ENCODE measurements around the gene SPDYE1. TPM values are rescaled to one million over a fixed set of nuclear protein-coding genes. Genes with fewer than 3 reads are reported as not detected.

The SPDYE1 gene
- total and polyA plus RNA-seq, 4 donors: 0.71 TPM; not detected in 3

DNA sequence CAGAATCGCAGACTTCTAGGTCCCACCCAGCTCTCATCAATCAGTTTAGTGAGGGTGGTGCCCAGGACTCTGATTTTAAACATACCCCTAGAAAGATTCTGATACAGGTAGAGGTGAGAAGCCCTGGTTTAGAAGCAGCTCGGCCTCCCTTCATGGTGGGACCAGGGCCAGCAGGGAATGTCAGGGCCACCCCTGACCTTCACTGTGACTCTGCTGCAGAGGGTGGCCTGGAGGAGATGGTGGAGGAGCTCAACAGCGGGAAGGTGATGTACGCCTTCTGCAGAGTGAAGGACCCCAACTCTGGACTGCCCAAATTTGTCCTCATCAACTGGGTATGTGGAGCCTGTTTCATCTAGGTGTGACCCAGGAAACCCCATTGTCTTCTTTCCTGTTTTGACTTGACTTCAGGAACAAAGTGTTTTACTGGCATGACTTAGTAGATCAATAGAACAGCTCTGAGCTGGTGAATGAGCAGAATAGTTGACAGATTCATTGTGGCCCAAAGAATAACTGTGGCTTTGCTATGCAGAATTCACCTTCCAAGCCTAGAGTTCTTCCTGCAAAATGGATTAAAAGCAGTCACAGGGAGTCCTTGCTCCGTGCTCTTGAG is 54.0 kb downstream of the SPDYE1 start (continued):
- TF ChIP-seq, protein P1, sequence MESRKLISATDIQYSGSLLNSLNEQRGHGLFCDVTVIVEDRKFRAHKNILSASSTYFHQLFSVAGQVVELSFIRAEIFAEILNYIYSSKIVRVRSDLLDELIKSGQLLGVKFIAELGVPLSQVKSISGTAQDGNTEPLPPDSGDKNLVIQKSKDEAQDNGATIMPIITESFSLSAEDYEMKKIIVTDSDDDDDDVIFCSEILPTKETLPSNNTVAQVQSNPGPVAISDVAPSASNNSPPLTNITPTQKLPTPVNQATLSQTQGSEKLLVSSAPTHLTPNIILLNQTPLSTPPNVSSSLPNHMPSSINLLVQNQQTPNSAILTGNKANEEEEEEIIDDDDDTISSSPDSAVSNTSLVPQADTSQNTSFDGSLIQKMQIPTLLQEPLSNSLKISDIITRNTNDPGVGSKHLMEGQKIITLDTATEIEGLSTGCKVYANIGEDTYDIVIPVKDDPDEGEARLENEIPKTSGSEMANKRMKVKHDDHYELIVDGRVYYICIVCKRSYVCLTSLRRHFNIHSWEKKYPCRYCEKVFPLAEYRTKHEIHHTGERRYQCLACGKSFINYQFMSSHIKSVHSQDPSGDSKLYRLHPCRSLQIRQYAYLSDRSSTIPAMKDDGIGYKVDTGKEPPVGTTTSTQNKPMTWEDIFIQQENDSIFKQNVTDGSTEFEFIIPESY (IDR thresholded peaks at IDR 0.05): no peak
- TF ChIP-seq FOXA2 (IDR thresholded peaks at IDR 0.05): no peak
- TF ChIP-seq FOXA1 (IDR thresholded peaks at IDR 0.05): no peak
- no peak for TF ChIP-seq RAD21 (IDR thresholded peaks at IDR 0.05)

DNA sequence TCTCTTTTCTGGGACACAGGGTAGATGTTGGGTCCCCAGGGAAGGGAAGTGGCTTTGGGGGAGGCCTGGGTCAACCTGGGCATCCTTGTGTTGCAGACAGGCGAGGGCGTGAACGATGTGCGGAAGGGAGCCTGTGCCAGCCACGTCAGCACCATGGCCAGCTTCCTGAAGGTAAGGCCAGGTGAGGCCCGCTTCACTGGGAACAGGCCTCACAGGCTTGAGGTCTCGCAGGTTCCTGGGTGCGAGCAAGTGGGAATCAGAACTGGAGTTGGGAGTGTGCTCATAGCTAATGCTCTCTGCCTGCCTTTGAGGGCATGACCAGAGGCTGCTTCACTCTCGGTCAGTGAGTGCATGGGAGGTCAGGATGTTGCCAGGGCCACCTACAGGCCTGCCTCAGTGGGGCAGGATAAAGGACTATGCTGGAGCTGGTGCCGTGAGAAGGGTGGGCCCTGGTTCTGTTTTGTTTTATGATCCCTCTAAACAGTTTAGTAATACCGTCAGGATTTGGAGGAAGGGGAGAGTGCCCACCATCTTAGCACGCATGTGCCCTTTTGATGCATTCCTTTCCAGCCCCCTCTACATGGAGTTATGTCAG is 55.2 kb downstream of the SPDYE1 start:
- Histone ChIP-seq H3K27ac (ENCODE audit: low read depth in 1 of 2, low read length in 2 of 2) (no peak overlapping the region), H3K36me3 (ENCODE audit: control insufficient read depth in 4 of 4, insufficient read depth in 3 of 4, low read depth in 1 of 4, low read length in 3 of 4) (peaks cover 16 to 55% (median 32%) of the 10 kb centered on the region in 4 donors), H3K9ac (ENCODE audit: low read depth in 1 of 2, low read length in 2 of 2) (no peak overlapping the region), H3K4me3 (ENCODE audit: low read depth in 1 of 3, low read length in 3 of 3) (no peak overlapping the region), H3K4me1 (ENCODE audit: control insufficient read depth in 4 of 4, insufficient read depth in 4 of 4, low read length in 3 of 4) (no peaks in the 10 kb centered on the region), H3K9me3 (ENCODE audit: control insufficient read depth in 4 of 4, low read length in 3 of 4) (no peaks in the 10 kb centered on the region), H3K27me3 (ENCODE audit: control insufficient read depth in 4 of 4, insufficient read depth in 4 of 4, low read length in 3 of 4) (no peaks in the 10 kb centered on the region)
- no peak for DNase-seq (ENCODE audit: low spot score)
- TF ChIP-seq RXRA (IDR thresholded peaks at IDR 0.05) (no peak), EGR1 (IDR thresholded peaks at IDR 0.05; ENCODE audit: low read depth in 2 of 2) (no peak), JUND (IDR thresholded peaks at IDR 0.05) (no peak), HNF4G (IDR thresholded peaks at IDR 0.05) (no peak), YY1 (IDR thresholded peaks at IDR 0.05) (no peak), RAD21 (IDR thresholded peaks at IDR 0.05) (no peak), SP1 (IDR thresholded peaks at IDR 0.05) (no peak)
- TF ChIP-seq, protein P2, sequence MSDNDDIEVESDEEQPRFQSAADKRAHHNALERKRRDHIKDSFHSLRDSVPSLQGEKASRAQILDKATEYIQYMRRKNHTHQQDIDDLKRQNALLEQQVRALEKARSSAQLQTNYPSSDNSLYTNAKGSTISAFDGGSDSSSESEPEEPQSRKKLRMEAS (IDR thresholded peaks at IDR 0.05): no peak
- TF ChIP-seq, protein P3, sequence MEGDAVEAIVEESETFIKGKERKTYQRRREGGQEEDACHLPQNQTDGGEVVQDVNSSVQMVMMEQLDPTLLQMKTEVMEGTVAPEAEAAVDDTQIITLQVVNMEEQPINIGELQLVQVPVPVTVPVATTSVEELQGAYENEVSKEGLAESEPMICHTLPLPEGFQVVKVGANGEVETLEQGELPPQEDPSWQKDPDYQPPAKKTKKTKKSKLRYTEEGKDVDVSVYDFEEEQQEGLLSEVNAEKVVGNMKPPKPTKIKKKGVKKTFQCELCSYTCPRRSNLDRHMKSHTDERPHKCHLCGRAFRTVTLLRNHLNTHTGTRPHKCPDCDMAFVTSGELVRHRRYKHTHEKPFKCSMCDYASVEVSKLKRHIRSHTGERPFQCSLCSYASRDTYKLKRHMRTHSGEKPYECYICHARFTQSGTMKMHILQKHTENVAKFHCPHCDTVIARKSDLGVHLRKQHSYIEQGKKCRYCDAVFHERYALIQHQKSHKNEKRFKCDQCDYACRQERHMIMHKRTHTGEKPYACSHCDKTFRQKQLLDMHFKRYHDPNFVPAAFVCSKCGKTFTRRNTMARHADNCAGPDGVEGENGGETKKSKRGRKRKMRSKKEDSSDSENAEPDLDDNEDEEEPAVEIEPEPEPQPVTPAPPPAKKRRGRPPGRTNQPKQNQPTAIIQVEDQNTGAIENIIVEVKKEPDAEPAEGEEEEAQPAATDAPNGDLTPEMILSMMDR (IDR thresholded peaks at IDR 0.05; ENCODE audit: low read depth, low read length, missing input control): no peak
- TF ChIP-seq, protein P4, sequence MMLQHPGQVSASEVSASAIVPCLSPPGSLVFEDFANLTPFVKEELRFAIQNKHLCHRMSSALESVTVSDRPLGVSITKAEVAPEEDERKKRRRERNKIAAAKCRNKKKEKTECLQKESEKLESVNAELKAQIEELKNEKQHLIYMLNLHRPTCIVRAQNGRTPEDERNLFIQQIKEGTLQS (IDR thresholded peaks at IDR 0.05): no peak
- TF ChIP-seq, protein P5, sequence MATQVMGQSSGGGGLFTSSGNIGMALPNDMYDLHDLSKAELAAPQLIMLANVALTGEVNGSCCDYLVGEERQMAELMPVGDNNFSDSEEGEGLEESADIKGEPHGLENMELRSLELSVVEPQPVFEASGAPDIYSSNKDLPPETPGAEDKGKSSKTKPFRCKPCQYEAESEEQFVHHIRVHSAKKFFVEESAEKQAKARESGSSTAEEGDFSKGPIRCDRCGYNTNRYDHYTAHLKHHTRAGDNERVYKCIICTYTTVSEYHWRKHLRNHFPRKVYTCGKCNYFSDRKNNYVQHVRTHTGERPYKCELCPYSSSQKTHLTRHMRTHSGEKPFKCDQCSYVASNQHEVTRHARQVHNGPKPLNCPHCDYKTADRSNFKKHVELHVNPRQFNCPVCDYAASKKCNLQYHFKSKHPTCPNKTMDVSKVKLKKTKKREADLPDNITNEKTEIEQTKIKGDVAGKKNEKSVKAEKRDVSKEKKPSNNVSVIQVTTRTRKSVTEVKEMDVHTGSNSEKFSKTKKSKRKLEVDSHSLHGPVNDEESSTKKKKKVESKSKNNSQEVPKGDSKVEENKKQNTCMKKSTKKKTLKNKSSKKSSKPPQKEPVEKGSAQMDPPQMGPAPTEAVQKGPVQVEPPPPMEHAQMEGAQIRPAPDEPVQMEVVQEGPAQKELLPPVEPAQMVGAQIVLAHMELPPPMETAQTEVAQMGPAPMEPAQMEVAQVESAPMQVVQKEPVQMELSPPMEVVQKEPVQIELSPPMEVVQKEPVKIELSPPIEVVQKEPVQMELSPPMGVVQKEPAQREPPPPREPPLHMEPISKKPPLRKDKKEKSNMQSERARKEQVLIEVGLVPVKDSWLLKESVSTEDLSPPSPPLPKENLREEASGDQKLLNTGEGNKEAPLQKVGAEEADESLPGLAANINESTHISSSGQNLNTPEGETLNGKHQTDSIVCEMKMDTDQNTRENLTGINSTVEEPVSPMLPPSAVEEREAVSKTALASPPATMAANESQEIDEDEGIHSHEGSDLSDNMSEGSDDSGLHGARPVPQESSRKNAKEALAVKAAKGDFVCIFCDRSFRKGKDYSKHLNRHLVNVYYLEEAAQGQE (IDR thresholded peaks at IDR 0.05): no peak
- TF ChIP-seq, protein P1 (IDR thresholded peaks at IDR 0.05): no peak
- 97% methylated on average over 12 of the region's 12 CpGs for WGBS
